Skin epidermis (tissue), 12 donors: ENCODE measurements around the gene ZFAND3.
A peak's percentile ranks its signal among the peaks of the same experiment; 100 is the strongest.

ENCODE experiments used
- H3K27ac ChIP-seq, 21 experiments: fragments of 200-600 bp; sonication (generic) in 11 of 21; one replicate each; pipeline ENCODE4 v1.5.0; 2020; ENCODE audit warnings: mild to moderate bottlenecking in 3 of 21, inconsistent platforms in 2 of 21, moderate library complexity in 2 of 21
- H3K4me3 ChIP-seq, 7 experiments: fragments of 200-600 bp; sonication (generic) in 2 of 7; one replicate each; pipeline ENCODE4 v1.5.0; 2020; ENCODE audit warnings: inconsistent platforms in 2 of 7, mild to moderate bottlenecking in 2 of 7, moderate library complexity in 1 of 7

The ZFAND3 gene

GRCh38 chr6:38153076-38153797 is 333.7 kb downstream of the ZFAND3 start:
- Histone ChIP-seq H3K27ac (no peak overlapping the region), H3K4me3 (no peak overlapping the region)

- H3K4me3 ChIP-seq: no peak overlapping the region
- peak overlapping the region in 1 of 21 experiments; percentile 57 for H3K27ac ChIP-seq
Measured at GRCh38 chr6:38153798-38154345, 334.3 kb downstream of the ZFAND3 start.

GRCh38 chr6:38154731-38155130 is 335.2 kb downstream of the ZFAND3 start:
- H3K27ac ChIP-seq: peak overlapping the region in 6 of 21 experiments; percentile 11 to 57 (median 48)
- H3K4me3 ChIP-seq: no peak overlapping the region

GRCh38 chr6:38155144-38155543 is 335.6 kb downstream of the ZFAND3 start:
- peak overlapping the region in 6 of 21 experiments; percentile 7 to 57 (median 48) for H3K27ac ChIP-seq
- H3K4me3 ChIP-seq: no peak overlapping the region

GRCh38 chr6:38155621-38156204 is 336.2 kb downstream of the ZFAND3 start:
- Histone ChIP-seq H3K27ac (peak overlapping the region in 3 of 21 experiments; percentile 7 to 36 (median 25)), H3K4me3 (no peak overlapping the region)

GRCh38 chr6:38156818-38157565 is 337.5 kb downstream of the ZFAND3 start:
- H3K27ac ChIP-seq: no peak overlapping the region
- H3K4me3 ChIP-seq: no peak overlapping the region

- H3K27ac ChIP-seq: no peak overlapping the region
Measured at GRCh38 chr6:38157905-38158304, 338.4 kb downstream of the ZFAND3 start.

GRCh38 chr6:38158762-38159350 is 339.3 kb downstream of the ZFAND3 start:
- no peak overlapping the region for H3K27ac ChIP-seq

More at GRCh38 chr6:38157905-38158304, 338.4 kb downstream of the ZFAND3 start:
- no peak overlapping the region for H3K4me3 ChIP-seq

GRCh38 chr6:38159596-38159995 is 340.1 kb downstream of the ZFAND3 start:
- Histone ChIP-seq H3K4me3 (no peak overlapping the region), H3K27ac (no peak overlapping the region)

More at GRCh38 chr6:38158762-38159350, 339.3 kb downstream of the ZFAND3 start:
- no peak overlapping the region for H3K4me3 ChIP-seq

- Histone ChIP-seq H3K4me3 (no peak overlapping the region), H3K27ac (no peak overlapping the region)
Measured at GRCh38 chr6:38160831-38161230, 341.3 kb downstream of the ZFAND3 start.

GRCh38 chr6:38161331-38161730 is 341.8 kb downstream of the ZFAND3 start:
- Histone ChIP-seq H3K4me3 (no peak overlapping the region), H3K27ac (no peak overlapping the region)

- no peak overlapping the region for H3K27ac ChIP-seq
- no peak overlapping the region for H3K4me3 ChIP-seq
Measured at GRCh38 chr6:38161754-38162492, 342.4 kb downstream of the ZFAND3 start.

GRCh38 chr6:38162493-38163185 is 343.1 kb downstream of the ZFAND3 start:
- Histone ChIP-seq H3K4me3 (no peak overlapping the region), H3K27ac (no peak overlapping the region)

GRCh38 chr6:38163186-38164130 is 343.9 kb downstream of the ZFAND3 start:
- Histone ChIP-seq H3K4me3 (no peak overlapping the region), H3K27ac (no peak overlapping the region)

- H3K4me3 ChIP-seq: no peak overlapping the region
- no peak overlapping the region for H3K27ac ChIP-seq
Measured at GRCh38 chr6:38164131-38164481, 344.6 kb downstream of the ZFAND3 start.

- Histone ChIP-seq H3K27ac (peak overlapping the region in 2 of 21 experiments; percentile 43 to 67), H3K4me3 (no peak overlapping the region)
Measured at GRCh38 chr6:38164671-38165108, 345.2 kb downstream of the ZFAND3 start.

- H3K4me3 ChIP-seq: no peak overlapping the region
- H3K27ac ChIP-seq: no peak overlapping the region
Measured at GRCh38 chr6:38166411-38167240, 347.1 kb downstream of the ZFAND3 start.
